HCT116 (cell line): ENCODE measurements around the gene DLK1.

Experiments
- CEBPB ChIP-seq: IDR thresholded peaks from 2 replicates; pipeline ENCODE4 v1.6.1; 2012; ENCODE audit warnings: low read depth
- ELF1 ChIP-seq: IDR thresholded peaks from 2 replicates; pipeline ENCODE4 v1.6.1; 2012; ENCODE audit warnings: low read depth, borderline replicate concordance
- EZH2 ChIP-seq: fragments of 200-600 bp; sonication (generic); IDR thresholded peaks from 2 replicates; pipeline ENCODE4 v1.6.1; 2017; ENCODE audit warnings: antibody characterized with exemption, mixed run types
- JUND ChIP-seq: IDR thresholded peaks from 2 replicates; pipeline ENCODE4 v1.6.1; 2012
- POLR2A ChIP-seq: IDR thresholded peaks from 2 replicates; pipeline ENCODE4 v1.7.0; 2011; ENCODE audit warnings: borderline replicate concordance; ENCODE audit not compliant: insufficient read depth, insufficient read length; ENCODE audit errors: extremely low read depth
- POLR2AphosphoS5 ChIP-seq: IDR thresholded peaks from 2 replicates; pipeline ENCODE4 v1.6.1; 2011; ENCODE audit warnings: mild to moderate bottlenecking, low read depth, low read length, moderate library complexity
- RAD21 ChIP-seq: IDR thresholded peaks from 2 replicates; pipeline ENCODE4 v1.6.1; 2012; ENCODE audit warnings: low read depth, mild to moderate bottlenecking
- SP1 ChIP-seq: IDR thresholded peaks from 2 replicates; pipeline ENCODE4 v1.6.1; 2012; ENCODE audit warnings: low read depth
- SRF ChIP-seq: IDR thresholded peaks from 2 replicates; pipeline ENCODE4 v1.6.1; 2012; ENCODE audit warnings: low read depth
- YY1 ChIP-seq: IDR thresholded peaks from 2 replicates; pipeline ENCODE4 v1.6.1; 2011; ENCODE audit warnings: low read length, low read depth, moderate library complexity, mild to moderate bottlenecking; ENCODE audit not compliant: insufficient replicate concordance; ENCODE audit errors: extremely low read depth
- TF ChIP-seq, protein P1 (sequence below), 3 experiments: fragments of 200-600 bp in 1 of 3; sonication (generic) in 1 of 3; IDR thresholded peaks in 2 of 3; conservative IDR thresholded peaks in 1 of 3; 2 replicates each; pipeline ENCODE4 v1.5.1; 2012 to 2017; ENCODE audit warnings: low read depth in 2 of 3, low read length in 2 of 3, antibody characterized with exemption in 1 of 3, borderline replicate concordance in 1 of 3, control low read depth in 1 of 3, mild to moderate bottlenecking in 1 of 3, mixed read lengths in 1 of 3, mixed run types in 1 of 3, moderate library complexity in 1 of 3; ENCODE audit not compliant: insufficient read depth in 1 of 3
- TF ChIP-seq, protein P2 (sequence below): IDR thresholded peaks from 2 replicates; pipeline ENCODE4 v1.6.1; 2012
- TF ChIP-seq, protein P3 (sequence below): IDR thresholded peaks from 2 replicates; pipeline ENCODE4 v1.6.1; 2011; ENCODE audit warnings: mild to moderate bottlenecking, low read length, moderate library complexity; ENCODE audit not compliant: insufficient replicate concordance; ENCODE audit errors: extremely low read depth
- TF ChIP-seq, protein P4 (sequence below): IDR thresholded peaks from 2 replicates; pipeline ENCODE4 v1.6.1; 2012

DNA sequence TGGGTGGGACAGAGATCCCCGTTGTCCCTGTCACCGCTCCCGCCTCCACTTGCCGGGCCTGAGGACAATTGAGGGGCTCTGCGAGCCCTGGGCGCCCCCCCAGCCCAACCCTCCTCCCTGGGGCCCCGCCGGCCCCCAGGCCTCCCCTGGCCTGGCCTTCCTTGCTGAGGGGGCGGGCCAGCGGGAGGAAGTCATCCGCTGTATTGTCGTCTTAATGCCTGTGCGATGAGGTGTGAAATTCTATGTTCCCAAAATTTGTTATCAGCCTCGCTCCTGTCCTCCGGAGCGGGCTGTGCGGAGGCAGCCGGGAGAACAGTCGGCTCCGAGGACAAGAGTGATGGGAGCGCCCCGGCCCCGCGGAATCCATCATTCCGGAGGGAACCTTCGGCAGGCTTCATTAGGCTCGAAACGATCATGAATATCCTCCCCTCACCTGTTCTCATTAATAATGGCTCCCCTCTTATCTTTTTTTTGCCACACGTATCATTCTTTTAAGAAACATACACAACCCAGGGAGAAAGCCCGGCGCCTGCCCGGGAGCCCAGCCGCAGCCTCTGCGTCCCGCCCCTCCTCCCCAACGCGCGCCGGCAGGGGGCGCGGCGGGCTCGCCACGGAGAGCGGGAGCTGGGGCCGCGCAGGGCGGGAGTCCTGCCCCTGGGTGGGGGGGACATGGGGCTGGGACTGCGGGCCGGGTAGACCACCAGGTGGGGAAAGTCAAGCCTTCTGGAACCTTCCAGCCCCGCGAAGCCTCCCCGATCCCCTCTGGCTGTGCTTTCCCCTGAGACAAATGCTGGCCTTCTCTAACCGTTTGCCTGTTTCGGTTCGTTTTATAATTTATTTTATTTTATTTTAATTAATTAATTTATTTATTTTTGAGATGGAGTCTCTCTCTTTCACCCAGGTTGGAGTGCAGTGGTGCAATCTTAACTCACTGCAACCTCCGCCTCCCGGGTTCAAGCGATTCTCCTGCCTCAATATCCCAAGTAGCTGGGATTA is 17.1 kb upstream of the DLK1 start:
- TF ChIP-seq, protein P1, sequence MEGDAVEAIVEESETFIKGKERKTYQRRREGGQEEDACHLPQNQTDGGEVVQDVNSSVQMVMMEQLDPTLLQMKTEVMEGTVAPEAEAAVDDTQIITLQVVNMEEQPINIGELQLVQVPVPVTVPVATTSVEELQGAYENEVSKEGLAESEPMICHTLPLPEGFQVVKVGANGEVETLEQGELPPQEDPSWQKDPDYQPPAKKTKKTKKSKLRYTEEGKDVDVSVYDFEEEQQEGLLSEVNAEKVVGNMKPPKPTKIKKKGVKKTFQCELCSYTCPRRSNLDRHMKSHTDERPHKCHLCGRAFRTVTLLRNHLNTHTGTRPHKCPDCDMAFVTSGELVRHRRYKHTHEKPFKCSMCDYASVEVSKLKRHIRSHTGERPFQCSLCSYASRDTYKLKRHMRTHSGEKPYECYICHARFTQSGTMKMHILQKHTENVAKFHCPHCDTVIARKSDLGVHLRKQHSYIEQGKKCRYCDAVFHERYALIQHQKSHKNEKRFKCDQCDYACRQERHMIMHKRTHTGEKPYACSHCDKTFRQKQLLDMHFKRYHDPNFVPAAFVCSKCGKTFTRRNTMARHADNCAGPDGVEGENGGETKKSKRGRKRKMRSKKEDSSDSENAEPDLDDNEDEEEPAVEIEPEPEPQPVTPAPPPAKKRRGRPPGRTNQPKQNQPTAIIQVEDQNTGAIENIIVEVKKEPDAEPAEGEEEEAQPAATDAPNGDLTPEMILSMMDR (IDR thresholded peaks at IDR 0.05 in 2 of 3, conservative IDR thresholded peaks at IDR 0.05 in 1 of 3; ENCODE audit: borderline replicate concordance in 1 of 3, insufficient read depth in 1 of 3, low read depth in 2 of 3, low read length in 2 of 3), result no peak
- TF ChIP-seq EZH2, result no peak
- no peak for TF ChIP-seq POLR2A
- TF ChIP-seq CEBPB, result no peak
- TF ChIP-seq, protein P2, sequence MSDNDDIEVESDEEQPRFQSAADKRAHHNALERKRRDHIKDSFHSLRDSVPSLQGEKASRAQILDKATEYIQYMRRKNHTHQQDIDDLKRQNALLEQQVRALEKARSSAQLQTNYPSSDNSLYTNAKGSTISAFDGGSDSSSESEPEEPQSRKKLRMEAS, result no peak
- TF ChIP-seq JUND, result no peak
- TF ChIP-seq YY1, result no peak
- no peak for TF ChIP-seq SP1
- TF ChIP-seq, protein P3, sequence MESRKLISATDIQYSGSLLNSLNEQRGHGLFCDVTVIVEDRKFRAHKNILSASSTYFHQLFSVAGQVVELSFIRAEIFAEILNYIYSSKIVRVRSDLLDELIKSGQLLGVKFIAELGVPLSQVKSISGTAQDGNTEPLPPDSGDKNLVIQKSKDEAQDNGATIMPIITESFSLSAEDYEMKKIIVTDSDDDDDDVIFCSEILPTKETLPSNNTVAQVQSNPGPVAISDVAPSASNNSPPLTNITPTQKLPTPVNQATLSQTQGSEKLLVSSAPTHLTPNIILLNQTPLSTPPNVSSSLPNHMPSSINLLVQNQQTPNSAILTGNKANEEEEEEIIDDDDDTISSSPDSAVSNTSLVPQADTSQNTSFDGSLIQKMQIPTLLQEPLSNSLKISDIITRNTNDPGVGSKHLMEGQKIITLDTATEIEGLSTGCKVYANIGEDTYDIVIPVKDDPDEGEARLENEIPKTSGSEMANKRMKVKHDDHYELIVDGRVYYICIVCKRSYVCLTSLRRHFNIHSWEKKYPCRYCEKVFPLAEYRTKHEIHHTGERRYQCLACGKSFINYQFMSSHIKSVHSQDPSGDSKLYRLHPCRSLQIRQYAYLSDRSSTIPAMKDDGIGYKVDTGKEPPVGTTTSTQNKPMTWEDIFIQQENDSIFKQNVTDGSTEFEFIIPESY, result no peak
- TF ChIP-seq, protein P4, sequence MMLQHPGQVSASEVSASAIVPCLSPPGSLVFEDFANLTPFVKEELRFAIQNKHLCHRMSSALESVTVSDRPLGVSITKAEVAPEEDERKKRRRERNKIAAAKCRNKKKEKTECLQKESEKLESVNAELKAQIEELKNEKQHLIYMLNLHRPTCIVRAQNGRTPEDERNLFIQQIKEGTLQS, result no peak
- no peak for TF ChIP-seq RAD21
- no peak for TF ChIP-seq POLR2AphosphoS5
- TF ChIP-seq ELF1, result no peak
- TF ChIP-seq SRF, result no peak
